ENCODE results near the gene LHFPL3.
A peak's percentile ranks its signal among the peaks of the same experiment; 100 is the strongest.

Gene LHFPL3

GRCh38 chr7:104950754-104951153 lies 622.4 kb downstream of the LHFPL3 start:
- Histone ChIP-seq H3F3A (ENCODE audit: control insufficient read depth, insufficient read depth) (peaks cover 7% of the 10 kb centered on the region), H3K36me3 (ENCODE audit: control insufficient read depth, low read length) (no peaks in the 10 kb centered on the region), H3K9me3 (ENCODE audit: control insufficient read depth, insufficient read depth, low read length) (no peaks in the 10 kb centered on the region), H4K20me1 (ENCODE audit: control insufficient read depth, insufficient read depth, low read depth, low read length) (no peaks in the 10 kb centered on the region), H3K4me3 (ENCODE audit: low read length) (peak overlapping the region; percentile 34; the same call in 1 of the 2 replicates), H3K4me1 (ENCODE audit: control insufficient read depth, low read length) (peaks cover 65% of the 10 kb centered on the region), H3K27ac (ENCODE audit: low read depth, low read length) (peak overlapping the region; percentile 12), H3K4me2 (ENCODE audit: low read length) (peak overlapping the region; percentile 47), H3K79me2 (ENCODE audit: control insufficient read depth, low read length) (peaks cover 25% of the 10 kb centered on the region), H3K27me3 (ENCODE audit: control insufficient read depth, low read length) (no peaks in the 10 kb centered on the region), H3K9me2 (replicated peaks; ENCODE audit: control insufficient read depth, low read length) (no peaks in the 10 kb centered on the region)
- TF ChIP-seq EZH2phosphoT487 (IDR thresholded peaks at IDR 0.05; ENCODE audit: borderline replicate concordance, low read length) (no peak), CTCF (IDR thresholded peaks at IDR 0.05; ENCODE audit: low read depth, low read length, poor library complexity, severe bottlenecking) (no peak)

GRCh38 chr7:104951546-104951945 lies 623.1 kb downstream of the LHFPL3 start:
- no peaks in the 10 kb centered on the region for H3K27me3 ChIP-seq (ENCODE audit: control insufficient read depth, low read length)
- peaks cover 63% of the 10 kb centered on the region for H3K4me1 ChIP-seq (ENCODE audit: control insufficient read depth, low read length)
- TF ChIP-seq EZH2phosphoT487 (IDR thresholded peaks at IDR 0.05; ENCODE audit: borderline replicate concordance, low read length) (no peak), CTCF (IDR thresholded peaks at IDR 0.05; ENCODE audit: low read depth, low read length, poor library complexity, severe bottlenecking) (no peak)
- H3K27ac ChIP-seq (ENCODE audit: low read depth, low read length), result no peak overlapping the region
- H3K9me2 ChIP-seq (replicated peaks; ENCODE audit: control insufficient read depth, low read length), result no peaks in the 10 kb centered on the region
- peak overlapping the region; percentile 3; the same call in 1 of the 2 replicates for H3K4me2 ChIP-seq (ENCODE audit: low read length)
- no peak overlapping the region for H3K4me3 ChIP-seq (ENCODE audit: low read length)
- H3K36me3 ChIP-seq (ENCODE audit: control insufficient read depth, low read length), result no peaks in the 10 kb centered on the region
- H4K20me1 ChIP-seq (ENCODE audit: control insufficient read depth, insufficient read depth, low read depth, low read length), result no peaks in the 10 kb centered on the region
- H3K9me3 ChIP-seq (ENCODE audit: control insufficient read depth, insufficient read depth, low read length), result no peaks in the 10 kb centered on the region
- H3K79me2 ChIP-seq (ENCODE audit: control insufficient read depth, low read length), result peaks cover 17% of the 10 kb centered on the region
- H3F3A ChIP-seq (ENCODE audit: control insufficient read depth, insufficient read depth), result peaks cover 7% of the 10 kb centered on the region

- H4K20me1 ChIP-seq (ENCODE audit: control insufficient read depth, insufficient read depth, low read depth, low read length), result no peaks in the 10 kb centered on the region
- H3K9me3 ChIP-seq (ENCODE audit: control insufficient read depth, insufficient read depth, low read length), result no peaks in the 10 kb centered on the region
- H3K4me3 ChIP-seq (ENCODE audit: low read length), result no peak overlapping the region
- no peaks in the 10 kb centered on the region for H3K9me2 ChIP-seq (replicated peaks; ENCODE audit: control insufficient read depth, low read length)
- H3K27me3 ChIP-seq (ENCODE audit: control insufficient read depth, low read length), result no peaks in the 10 kb centered on the region
- H3K79me2 ChIP-seq (ENCODE audit: control insufficient read depth, low read length), result peaks cover 4% of the 10 kb centered on the region; the same call in 1 of the 2 replicates
- H3F3A ChIP-seq (ENCODE audit: control insufficient read depth, insufficient read depth), result no peaks in the 10 kb centered on the region
- no peak for TF ChIP-seq CTCF (IDR thresholded peaks at IDR 0.05; ENCODE audit: low read depth, low read length, poor library complexity, severe bottlenecking)
- no peak for TF ChIP-seq EZH2phosphoT487 (IDR thresholded peaks at IDR 0.05; ENCODE audit: borderline replicate concordance, low read length)
- no peak overlapping the region for H3K4me2 ChIP-seq (ENCODE audit: low read length)
- H3K36me3 ChIP-seq (ENCODE audit: control insufficient read depth, low read length), result no peaks in the 10 kb centered on the region
- H3K4me1 ChIP-seq (ENCODE audit: control insufficient read depth, low read length), result peaks cover 37% of the 10 kb centered on the region
- H3K27ac ChIP-seq (ENCODE audit: low read depth, low read length), result no peak overlapping the region
These were observed 626.9 kb downstream of the LHFPL3 start for GRCh38 chr7:104955276-104955675.
